Measurements from ENCODE around the gene NUDT8. TPM values are rescaled to one million over a fixed set of nuclear protein-coding genes. Genes with fewer than 3 reads are reported as not detected.
"Not testable (repeated sequence)": the region's sequence is repeated elsewhere in the genome, so short reads cannot be mapped to it uniquely, and the experiment has no call there.

Gene NUDT8
- total RNA-seq, 1 experiment from 2014 or later = 13.2 TPM

DNA sequence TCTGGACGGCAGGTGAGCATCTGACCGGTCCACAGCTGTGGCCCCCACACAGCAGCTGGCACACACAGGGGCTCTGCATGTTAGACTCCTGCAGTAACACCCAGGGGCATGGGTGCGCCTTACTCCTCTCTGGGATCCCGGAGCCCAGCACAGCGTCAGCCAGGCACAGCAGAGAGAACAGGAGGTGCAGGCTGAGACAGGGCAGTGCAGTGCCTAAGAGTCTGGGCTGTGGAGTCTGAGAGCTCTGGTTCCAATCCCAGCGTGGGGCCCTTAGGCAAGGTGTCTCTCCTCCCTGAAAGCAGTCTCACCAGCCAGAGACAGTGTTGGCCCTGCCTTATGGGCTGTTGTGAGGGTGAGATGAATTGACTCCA lies 2.3 kb downstream of the NUDT8 start:
- no peak overlapping the region for H3K4me3 ChIP-seq (ENCODE audit: low read depth in 2 of 2, low read length in 2 of 2)
- DNase-seq (ENCODE audit: low read depth, low spot score) (no peak), ATAC-seq (no peak)
- in situ Hi-C loops (cut with HindIII; ENCODE audit: low pct_unique_long_range_greater_than_20kb, low sequenced_read_pairs) = no loop called here
- H3K4me1 ChIP-seq (ENCODE audit: control insufficient read depth, insufficient read depth, low read length) = peaks cover 10% of the 10 kb centered on the region; the same call in 1 of the 2 replicates
- CTCF ChIA-PET = interaction anchor here (1.4 to 3.8 kb wide), 2 partner anchors 13 to 33 kb away, joined by 5 to 23 read pairs; no protein-coding TSS in a partner anchor
- POLR2A ChIA-PET = no interaction called here
- no peaks in the 10 kb centered on the region for H3K27me3 ChIP-seq (ENCODE audit: control insufficient read depth, insufficient read depth, low read length)
- H3K36me3 ChIP-seq (ENCODE audit: control insufficient read depth, insufficient read depth, low read length) = no peaks in the 10 kb centered on the region
- no peaks in the 10 kb centered on the region for H3K9me3 ChIP-seq (ENCODE audit: control insufficient read depth, insufficient read depth, low read depth, low read length)
- H3K27ac ChIP-seq (ENCODE audit: low read length) = no peak overlapping the region
- BruUV-seq (replicated peaks) = no TSS peak
- intact Hi-C loops (cut with micrococcal nuclease; ENCODE audit: unreplicated experiment) = no loop called here
- TF ChIP-seq TCF7L2 (IDR thresholded peaks at IDR 0.05; ENCODE audit: low read depth, low read length) = no peak
- TF ChIP-seq CTCF (IDR thresholded peaks at IDR 0.05) = no peak
- no peak for TF ChIP-seq POLR2AphosphoS5 (IDR thresholded peaks at IDR 0.05; ENCODE audit: low read depth, low read length)

DNA sequence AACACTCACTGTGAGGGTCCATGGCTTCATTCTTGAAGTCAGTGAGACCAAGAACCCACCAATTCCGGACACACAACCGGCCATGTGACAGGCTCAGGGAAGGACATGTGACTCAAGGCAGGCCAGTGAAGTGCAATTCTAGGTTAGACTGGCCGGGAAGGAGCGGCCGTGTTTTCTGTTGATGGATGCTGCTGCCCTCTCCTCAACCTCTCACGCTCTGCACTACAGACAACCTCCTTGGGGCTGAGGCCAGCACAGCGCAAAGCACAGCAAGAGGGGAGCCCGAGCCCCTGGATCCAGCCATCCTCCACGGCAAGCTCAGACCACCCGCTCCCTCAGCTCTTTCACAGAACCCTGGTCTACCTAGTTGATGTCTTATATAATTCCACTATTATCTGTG lies 2.8 kb downstream of the NUDT8 start:
- intact Hi-C loops (cut with micrococcal nuclease; ENCODE audit: unreplicated experiment) = no loop called here
- POLR2A ChIA-PET = no interaction called here

GRCh38 chr11:67626131-67626833 lies 3.5 kb downstream of the NUDT8 start:
- H3K4me1 ChIP-seq (ENCODE audit: control insufficient read depth, insufficient read depth, low read length); in situ Hi-C loops (cut with HindIII; ENCODE audit: low pct_unique_long_range_greater_than_20kb, low sequenced_read_pairs); H3K27me3 ChIP-seq (ENCODE audit: control insufficient read depth, insufficient read depth, low read length); DNase-seq (ENCODE audit: low read depth, low spot score); intact Hi-C loops (cut with micrococcal nuclease; ENCODE audit: unreplicated experiment); H3K27ac ChIP-seq (ENCODE audit: low read length); POLR2A ChIA-PET; H3K9me3 ChIP-seq (ENCODE audit: control insufficient read depth, insufficient read depth, low read depth, low read length); ATAC-seq; BruUV-seq (replicated peaks); H3K36me3 ChIP-seq (ENCODE audit: control insufficient read depth, insufficient read depth, low read length); H3K4me3 ChIP-seq (ENCODE audit: low read depth in 2 of 2, low read length in 2 of 2): not testable (repeated sequence)
- CTCF ChIA-PET = interaction anchor here (1.4 kb wide), 1 partner anchor 12 kb away, joined by 5 read pairs; no protein-coding TSS in a partner anchor

More for the DNA sequence above, 2.8 kb downstream of the NUDT8 start:
- Histone ChIP-seq H3K27ac (ENCODE audit: low read length) (no peak overlapping the region), H3K9me3 (ENCODE audit: control insufficient read depth, insufficient read depth, low read depth, low read length) (no peaks in the 10 kb centered on the region), H3K27me3 (ENCODE audit: control insufficient read depth, insufficient read depth, low read length) (no peaks in the 10 kb centered on the region), H3K4me1 (ENCODE audit: control insufficient read depth, insufficient read depth, low read length) (peaks cover 8% of the 10 kb centered on the region; the same call in 1 of the 2 replicates), H3K36me3 (ENCODE audit: control insufficient read depth, insufficient read depth, low read length) (no peaks in the 10 kb centered on the region), H3K4me3 (ENCODE audit: low read depth in 2 of 2, low read length in 2 of 2) (no peak overlapping the region)
- in situ Hi-C loops (cut with HindIII; ENCODE audit: low pct_unique_long_range_greater_than_20kb, low sequenced_read_pairs) = no loop called here
- no TSS peak for BruUV-seq (replicated peaks)
- ATAC-seq (no peak), DNase-seq (ENCODE audit: low read depth, low spot score) (no peak)
- CTCF ChIA-PET = interaction anchor here (1.4 to 3.8 kb wide), 2 partner anchors 13 to 33 kb away, joined by 5 to 23 read pairs; no protein-coding TSS in a partner anchor
- TF ChIP-seq TCF7L2 (IDR thresholded peaks at IDR 0.05; ENCODE audit: low read depth, low read length) = no peak
- no peak for TF ChIP-seq SIN3A (IDR thresholded peaks at IDR 0.05; ENCODE audit: borderline replicate concordance, insufficient read depth, low read depth, low read length)
- TF ChIP-seq CTCF (IDR thresholded peaks at IDR 0.05) = no peak
- TF ChIP-seq, protein P1, sequence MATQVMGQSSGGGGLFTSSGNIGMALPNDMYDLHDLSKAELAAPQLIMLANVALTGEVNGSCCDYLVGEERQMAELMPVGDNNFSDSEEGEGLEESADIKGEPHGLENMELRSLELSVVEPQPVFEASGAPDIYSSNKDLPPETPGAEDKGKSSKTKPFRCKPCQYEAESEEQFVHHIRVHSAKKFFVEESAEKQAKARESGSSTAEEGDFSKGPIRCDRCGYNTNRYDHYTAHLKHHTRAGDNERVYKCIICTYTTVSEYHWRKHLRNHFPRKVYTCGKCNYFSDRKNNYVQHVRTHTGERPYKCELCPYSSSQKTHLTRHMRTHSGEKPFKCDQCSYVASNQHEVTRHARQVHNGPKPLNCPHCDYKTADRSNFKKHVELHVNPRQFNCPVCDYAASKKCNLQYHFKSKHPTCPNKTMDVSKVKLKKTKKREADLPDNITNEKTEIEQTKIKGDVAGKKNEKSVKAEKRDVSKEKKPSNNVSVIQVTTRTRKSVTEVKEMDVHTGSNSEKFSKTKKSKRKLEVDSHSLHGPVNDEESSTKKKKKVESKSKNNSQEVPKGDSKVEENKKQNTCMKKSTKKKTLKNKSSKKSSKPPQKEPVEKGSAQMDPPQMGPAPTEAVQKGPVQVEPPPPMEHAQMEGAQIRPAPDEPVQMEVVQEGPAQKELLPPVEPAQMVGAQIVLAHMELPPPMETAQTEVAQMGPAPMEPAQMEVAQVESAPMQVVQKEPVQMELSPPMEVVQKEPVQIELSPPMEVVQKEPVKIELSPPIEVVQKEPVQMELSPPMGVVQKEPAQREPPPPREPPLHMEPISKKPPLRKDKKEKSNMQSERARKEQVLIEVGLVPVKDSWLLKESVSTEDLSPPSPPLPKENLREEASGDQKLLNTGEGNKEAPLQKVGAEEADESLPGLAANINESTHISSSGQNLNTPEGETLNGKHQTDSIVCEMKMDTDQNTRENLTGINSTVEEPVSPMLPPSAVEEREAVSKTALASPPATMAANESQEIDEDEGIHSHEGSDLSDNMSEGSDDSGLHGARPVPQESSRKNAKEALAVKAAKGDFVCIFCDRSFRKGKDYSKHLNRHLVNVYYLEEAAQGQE (IDR thresholded peaks at IDR 0.05; ENCODE audit: insufficient read depth in 1 of 2, low read depth in 2 of 2, low read length in 1 of 2) = no peak
- TF ChIP-seq POLR2AphosphoS5 (IDR thresholded peaks at IDR 0.05; ENCODE audit: low read depth, low read length) = no peak

- ATAC-seq; H3K27ac ChIP-seq (ENCODE audit: low read length); DNase-seq (ENCODE audit: low read depth, low spot score); POLR2A ChIA-PET; H3K36me3 ChIP-seq (ENCODE audit: control insufficient read depth, insufficient read depth, low read length); H3K4me1 ChIP-seq (ENCODE audit: control insufficient read depth, insufficient read depth, low read length); H3K4me3 ChIP-seq (ENCODE audit: low read depth in 2 of 2, low read length in 2 of 2); CTCF ChIA-PET; BruUV-seq (replicated peaks); in situ Hi-C loops (cut with HindIII; ENCODE audit: low pct_unique_long_range_greater_than_20kb, low sequenced_read_pairs); H3K9me3 ChIP-seq (ENCODE audit: control insufficient read depth, insufficient read depth, low read depth, low read length); intact Hi-C loops (cut with micrococcal nuclease; ENCODE audit: unreplicated experiment); H3K27me3 ChIP-seq (ENCODE audit: control insufficient read depth, insufficient read depth, low read length): not testable (repeated sequence)
Measured at GRCh38 chr11:67623795-67624194, 5.9 kb downstream of the NUDT8 start.
